GM19372 (cell line): ENCODE results near the gene KISS1R.

Experiments
- ATAC-seq: cut with Tn5 transposase; IDR thresholded peaks from one replicate; pipeline ENCODE4 v1.9.1; 2021; ENCODE audit warnings: mild to moderate bottlenecking, low read depth, moderate library complexity; ENCODE audit not compliant: unreplicated experiment

KISS1R gene

GRCh38 chr19:934865-935479, 17.8 kb downstream of the KISS1R start:
- no peak for ATAC-seq

DNA sequence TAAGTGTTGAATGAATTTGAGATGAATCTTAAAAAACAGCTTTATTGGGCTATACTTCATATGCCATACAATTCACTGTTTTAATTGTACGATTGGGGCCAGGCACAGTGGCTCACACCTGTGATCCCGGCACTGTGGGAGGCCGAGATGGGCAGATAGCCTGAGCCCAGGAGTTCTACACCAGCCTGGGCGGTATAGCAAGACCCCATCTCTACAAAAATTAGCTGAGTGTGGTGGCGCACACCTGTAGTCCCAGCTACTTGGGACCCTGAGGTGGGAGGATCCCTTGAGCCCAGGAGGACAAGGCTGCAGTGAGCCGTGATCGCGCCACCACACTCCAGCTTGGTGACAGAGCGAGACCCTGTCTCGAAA, 19.0 kb downstream of the KISS1R start:
- no peak for ATAC-seq

- ATAC-seq: no peak
Measured at GRCh38 chr19:937259-937694, 20.1 kb downstream of the KISS1R start.

DNA sequence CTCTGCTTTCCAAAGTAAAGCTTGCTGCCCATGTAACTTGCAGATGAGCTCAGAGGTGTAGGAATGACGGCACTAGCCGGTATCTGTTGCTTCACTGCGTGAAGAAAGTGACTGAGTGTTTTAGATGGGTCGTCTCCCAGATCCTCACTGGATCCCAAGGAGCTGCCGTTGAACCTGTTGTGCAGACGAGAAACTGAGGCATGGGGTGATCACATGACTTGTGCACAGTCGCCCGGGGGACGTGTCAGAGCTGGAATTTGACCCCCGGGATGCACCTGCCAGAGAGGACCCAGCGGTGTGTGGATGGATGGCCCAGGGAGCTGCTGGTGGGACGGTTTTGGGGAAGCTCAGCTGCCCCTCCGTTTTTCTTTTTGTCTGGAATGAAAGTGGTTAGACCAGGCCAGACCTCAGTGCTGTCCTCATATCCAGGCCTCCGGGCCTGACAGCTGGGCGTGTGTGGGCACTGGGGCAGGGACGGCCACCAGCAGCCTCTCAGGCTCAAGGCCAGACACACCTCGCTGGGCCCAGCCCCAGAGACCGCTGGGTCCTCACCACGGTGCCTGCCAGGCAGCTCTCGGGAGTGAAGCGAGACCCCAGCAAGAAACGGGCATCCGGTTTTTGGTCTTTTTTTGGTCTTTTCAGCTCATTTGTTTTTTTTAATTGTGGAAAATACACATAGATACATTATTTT, 21.2 kb downstream of the KISS1R start:
- no peak for ATAC-seq

- ATAC-seq: no peak
Measured at GRCh38 chr19:939439-939838, 22.3 kb downstream of the KISS1R start.

GRCh38 chr19:939922-940321, 22.8 kb downstream of the KISS1R start:
- ATAC-seq: no peak

DNA sequence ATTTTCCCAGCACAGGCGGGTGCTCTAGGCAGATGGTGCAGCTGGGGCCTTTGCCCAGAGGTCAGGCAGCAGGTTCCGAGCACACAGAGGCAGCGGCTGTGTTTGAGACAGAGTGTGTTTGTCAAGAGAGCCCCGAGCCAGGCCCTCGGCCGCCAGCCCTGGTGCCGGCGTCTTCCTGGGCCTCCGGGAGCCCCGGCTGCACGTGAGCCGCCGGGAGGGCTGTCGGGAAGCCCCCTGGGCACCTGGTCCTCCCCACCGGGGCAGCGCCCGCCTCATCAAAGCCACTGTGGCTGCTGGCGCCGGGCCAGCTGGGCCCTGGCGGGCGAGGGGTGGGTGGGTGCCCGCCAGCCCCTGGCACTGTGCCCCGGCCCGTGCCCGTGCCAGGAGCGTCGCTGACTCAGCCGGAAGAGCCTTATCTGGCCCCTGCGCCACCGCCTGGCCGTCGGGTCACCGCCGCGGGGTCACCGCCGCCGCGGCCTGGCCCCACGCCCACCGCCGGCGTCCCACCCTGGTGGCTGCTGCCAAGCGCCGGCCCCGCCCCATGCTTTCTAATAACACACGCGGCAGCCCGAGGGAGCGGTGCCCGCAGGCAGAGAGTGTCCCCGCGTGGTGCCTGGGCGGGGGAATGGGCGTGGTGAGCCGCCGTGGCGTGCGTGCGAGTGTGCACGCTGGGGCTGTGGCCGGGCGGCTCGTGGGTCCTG, 23.6 kb downstream of the KISS1R start:
- ATAC-seq: no peak

- ATAC-seq: no peak
Measured at GRCh38 chr19:941292-942132, 24.4 kb downstream of the KISS1R start.

DNA sequence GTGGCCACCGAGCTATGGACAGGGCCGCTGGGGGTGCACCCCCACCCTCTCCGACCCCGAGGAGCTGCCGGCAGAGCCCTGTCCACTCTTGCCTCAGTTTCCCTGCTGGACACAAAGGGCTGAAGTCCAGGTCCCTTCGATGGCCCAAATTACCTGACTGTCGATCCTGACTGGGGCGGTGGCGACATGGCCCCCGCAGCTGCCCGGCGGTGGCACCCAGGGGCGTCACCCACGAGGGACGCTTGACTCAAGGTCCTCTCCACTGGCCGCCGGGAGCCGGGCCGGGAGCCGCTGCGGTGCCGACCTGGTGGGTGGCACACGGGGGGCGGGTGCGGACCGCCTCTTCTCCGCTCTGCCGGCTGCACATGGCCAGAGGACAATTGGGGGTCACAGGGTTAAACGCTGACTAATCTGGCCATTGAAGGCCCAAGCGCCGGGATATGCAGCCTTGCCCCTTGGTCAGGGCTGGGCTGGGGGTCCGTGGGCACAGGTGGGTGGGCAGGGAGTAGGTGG, 25.1 kb downstream of the KISS1R start:
- ATAC-seq: no peak

DNA sequence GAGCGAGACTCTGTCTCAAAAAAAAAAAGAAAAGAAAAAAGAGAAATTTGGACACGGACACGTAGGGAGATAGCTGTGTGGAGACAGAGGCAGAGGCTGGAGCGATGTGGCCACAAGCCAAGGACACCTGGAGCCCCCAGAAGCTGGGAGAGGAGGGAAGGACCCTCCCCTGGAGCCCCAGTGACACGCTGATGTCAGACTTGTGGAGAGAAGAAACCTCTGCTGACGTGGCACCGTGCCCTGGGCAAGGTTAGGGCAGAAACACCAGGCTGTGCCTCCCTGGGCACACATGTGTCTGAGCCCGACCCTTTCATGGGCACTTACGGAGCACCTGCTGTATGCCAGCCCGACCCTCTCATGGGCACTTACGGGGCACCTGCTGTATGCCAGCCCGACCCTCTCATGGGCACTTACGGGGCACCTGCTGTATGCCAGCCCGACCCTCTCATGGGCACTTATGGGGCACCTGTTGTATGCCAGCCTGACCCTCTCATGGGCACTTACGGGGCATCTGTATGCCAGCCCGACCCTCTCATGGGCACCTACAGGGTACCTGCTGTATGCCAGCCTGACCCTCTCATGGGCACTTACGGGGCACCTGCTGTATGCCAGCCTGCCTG, 26.5 kb downstream of the KISS1R start:
- no peak for ATAC-seq

DNA sequence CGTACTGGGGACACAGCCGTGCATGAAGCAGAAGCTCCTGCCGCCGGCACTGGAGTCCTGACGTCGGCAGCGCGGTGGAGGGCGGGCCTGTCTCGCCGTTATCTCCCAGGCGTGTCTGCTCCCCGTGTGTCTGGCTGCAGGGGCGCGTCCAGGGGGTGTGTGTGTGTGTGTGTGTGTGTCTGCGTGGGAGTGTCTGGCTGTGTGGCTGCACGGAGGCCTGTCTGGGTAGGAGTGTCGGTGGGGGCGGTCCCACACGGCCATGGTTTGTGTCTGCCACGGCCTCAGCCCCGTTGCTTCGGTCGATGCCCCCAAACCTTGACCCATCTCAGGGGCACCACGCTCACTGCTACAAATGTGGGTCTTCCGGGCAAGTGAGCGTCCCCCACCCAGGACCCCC, 27.0 kb downstream of the KISS1R start:
- ATAC-seq: no peak

- ATAC-seq: no peak
Measured at GRCh38 chr19:944663-945241, 27.6 kb downstream of the KISS1R start.

DNA sequence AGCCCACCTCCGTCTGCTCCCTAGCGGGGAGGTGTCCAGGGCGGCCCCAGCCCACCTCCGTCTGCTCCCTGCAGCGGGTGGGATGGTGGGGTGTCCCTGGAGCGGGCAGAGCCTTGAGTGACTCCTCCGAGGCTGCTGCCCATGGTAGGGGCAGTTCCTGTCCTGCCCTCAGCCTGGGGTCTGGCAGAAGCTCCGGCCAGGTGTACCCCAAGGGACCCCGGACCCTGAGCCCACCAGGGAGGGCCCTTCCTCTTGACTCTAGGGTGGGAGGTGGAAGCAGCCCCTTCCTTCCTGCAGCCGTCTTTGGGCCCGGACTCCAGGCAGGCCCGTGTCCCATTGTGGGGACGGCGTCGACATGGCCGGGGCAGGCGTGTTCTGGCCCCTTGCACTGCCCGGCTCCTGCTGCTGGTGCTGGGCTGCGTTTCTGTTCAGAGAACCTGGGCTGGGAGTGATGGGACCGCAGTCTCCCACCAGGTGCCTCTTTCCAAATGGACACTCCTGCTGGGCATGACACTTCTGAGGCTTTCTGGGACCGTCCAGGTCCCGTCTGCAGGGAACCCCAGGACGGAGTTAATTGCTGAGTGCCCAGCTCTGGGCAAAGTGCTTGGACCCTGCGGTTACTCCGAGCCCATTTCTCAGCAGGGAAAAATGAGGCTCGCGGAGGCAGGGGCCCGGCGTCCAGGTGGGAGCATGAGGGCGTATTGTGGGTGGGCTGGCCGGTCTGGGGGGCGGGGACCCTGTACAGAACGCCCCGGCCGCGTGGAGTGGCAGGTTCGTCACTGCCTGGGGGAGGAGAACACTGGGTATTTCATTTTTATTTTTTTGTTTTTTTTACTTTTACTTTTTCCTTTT, 28.5 kb downstream of the KISS1R start:
- ATAC-seq: no peak

GRCh38 chr19:947090-947706, 30.1 kb downstream of the KISS1R start:
- peak; percentile 18 for ATAC-seq

GRCh38 chr19:947707-948539, 30.8 kb downstream of the KISS1R start:
- peak; percentile 75 for ATAC-seq

GRCh38 chr19:948842-949496, 31.8 kb downstream of the KISS1R start:
- ATAC-seq: no peak

GRCh38 chr19:950352-951066, 33.4 kb downstream of the KISS1R start:
- ATAC-seq: no peak
